ENCODE results near the gene CCDC6.
"Not testable (repeated sequence)": the region's sequence is repeated elsewhere in the genome, so short reads cannot be mapped to it uniquely, and the experiment has no call there.

Gene CCDC6

GRCh38 chr10:59906417-59907202 is at the start of gene CCDC6:
CCDC6 (minus strand) TSS chr10:59906556; CDS start chr10:59906424, 132 bp downstream.
- DNase-seq (ENCODE audit: low read depth in 2 of 2): peak; percentile 85

GRCh38 chr10:59954296-59954695 is 47.9 kb upstream of the CCDC6 start:
- no peak for DNase-seq (ENCODE audit: low read depth in 2 of 2)

GRCh38 chr10:59953711-59954110 is 47.4 kb upstream of the CCDC6 start:
- DNase-seq (ENCODE audit: low read depth in 2 of 2): not testable (repeated sequence)

- no peak for DNase-seq (ENCODE audit: low read depth in 2 of 2)
Observed at GRCh38 chr10:59950105-59950504, 43.7 kb upstream of the CCDC6 start.

GRCh38 chr10:59949608-59950007 is 43.3 kb upstream of the CCDC6 start:
- no peak for DNase-seq (ENCODE audit: low read depth in 2 of 2)

- DNase-seq (ENCODE audit: low read depth in 2 of 2): no peak
Observed at GRCh38 chr10:59945991-59946390, 39.6 kb upstream of the CCDC6 start.

GRCh38 chr10:59945590-59945989 is 39.2 kb upstream of the CCDC6 start:
- no peak for DNase-seq (ENCODE audit: low read depth in 2 of 2)

- no peak for DNase-seq (ENCODE audit: low read depth in 2 of 2)
Observed at GRCh38 chr10:59944339-59944935, 38.1 kb upstream of the CCDC6 start.

- no peak for DNase-seq (ENCODE audit: low read depth in 2 of 2)
Observed at GRCh38 chr10:59942556-59942955, 36.2 kb upstream of the CCDC6 start.

GRCh38 chr10:59937720-59938119 is 31.4 kb upstream of the CCDC6 start:
- no peak for DNase-seq (ENCODE audit: low read depth in 2 of 2)

GRCh38 chr10:59934701-59935100 is 28.3 kb upstream of the CCDC6 start:
- no peak for DNase-seq (ENCODE audit: low read depth in 2 of 2)

GRCh38 chr10:59930788-59931521 is 24.6 kb upstream of the CCDC6 start:
- DNase-seq (ENCODE audit: low read depth in 2 of 2): not testable (repeated sequence)

GRCh38 chr10:59926086-59926485 is 19.7 kb upstream of the CCDC6 start:
- no peak for DNase-seq (ENCODE audit: low read depth in 2 of 2)

GRCh38 chr10:59922907-59923306 is 16.6 kb upstream of the CCDC6 start:
- no peak for DNase-seq (ENCODE audit: low read depth in 2 of 2)

GRCh38 chr10:59917922-59918321 is 11.6 kb upstream of the CCDC6 start:
- no peak for DNase-seq (ENCODE audit: low read depth in 2 of 2)

GRCh38 chr10:59913547-59914237 is 7.3 kb upstream of the CCDC6 start:
- DNase-seq (ENCODE audit: low read depth in 2 of 2): no peak

- DNase-seq (ENCODE audit: low read depth in 2 of 2): no peak
Observed at GRCh38 chr10:59910867-59911266, 4.5 kb upstream of the CCDC6 start.

GRCh38 chr10:59909815-59910214 is 3.5 kb upstream of the CCDC6 start:
- DNase-seq (ENCODE audit: low read depth in 2 of 2): no peak

- DNase-seq (ENCODE audit: low read depth in 2 of 2): no peak
Observed at GRCh38 chr10:59908808-59909143, 2.4 kb upstream of the CCDC6 start.

- peak; percentile 11 to 36 for DNase-seq (ENCODE audit: low read depth in 2 of 2)
Observed at GRCh38 chr10:59907918-59908807, 1.8 kb upstream of the CCDC6 start.

GRCh38 chr10:59907537-59907917 is 1.2 kb upstream of the CCDC6 start:
- DNase-seq (ENCODE audit: low read depth in 2 of 2): no peak

Data from stimulated activated CD8-positive, alpha-beta memory T cell treated with anti-CD3 and anti-CD28 coated beads, Interleukin-15, amount 100 ng/mL, for 4 hours (primary cell).